Measurements from ENCODE around the gene SHLD1.

SHLD1 gene

GRCh38 chr20:5784735-5785134, 34.5 kb downstream of the SHLD1 start:
- TF ChIP-seq, protein P1, sequence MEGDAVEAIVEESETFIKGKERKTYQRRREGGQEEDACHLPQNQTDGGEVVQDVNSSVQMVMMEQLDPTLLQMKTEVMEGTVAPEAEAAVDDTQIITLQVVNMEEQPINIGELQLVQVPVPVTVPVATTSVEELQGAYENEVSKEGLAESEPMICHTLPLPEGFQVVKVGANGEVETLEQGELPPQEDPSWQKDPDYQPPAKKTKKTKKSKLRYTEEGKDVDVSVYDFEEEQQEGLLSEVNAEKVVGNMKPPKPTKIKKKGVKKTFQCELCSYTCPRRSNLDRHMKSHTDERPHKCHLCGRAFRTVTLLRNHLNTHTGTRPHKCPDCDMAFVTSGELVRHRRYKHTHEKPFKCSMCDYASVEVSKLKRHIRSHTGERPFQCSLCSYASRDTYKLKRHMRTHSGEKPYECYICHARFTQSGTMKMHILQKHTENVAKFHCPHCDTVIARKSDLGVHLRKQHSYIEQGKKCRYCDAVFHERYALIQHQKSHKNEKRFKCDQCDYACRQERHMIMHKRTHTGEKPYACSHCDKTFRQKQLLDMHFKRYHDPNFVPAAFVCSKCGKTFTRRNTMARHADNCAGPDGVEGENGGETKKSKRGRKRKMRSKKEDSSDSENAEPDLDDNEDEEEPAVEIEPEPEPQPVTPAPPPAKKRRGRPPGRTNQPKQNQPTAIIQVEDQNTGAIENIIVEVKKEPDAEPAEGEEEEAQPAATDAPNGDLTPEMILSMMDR (IDR thresholded peaks at IDR 0.05; ENCODE audit: low read depth, low read length) = no peak
- H3K4me3 ChIP-seq (ENCODE audit: low read depth, low read length) = no peak overlapping the region

DNA sequence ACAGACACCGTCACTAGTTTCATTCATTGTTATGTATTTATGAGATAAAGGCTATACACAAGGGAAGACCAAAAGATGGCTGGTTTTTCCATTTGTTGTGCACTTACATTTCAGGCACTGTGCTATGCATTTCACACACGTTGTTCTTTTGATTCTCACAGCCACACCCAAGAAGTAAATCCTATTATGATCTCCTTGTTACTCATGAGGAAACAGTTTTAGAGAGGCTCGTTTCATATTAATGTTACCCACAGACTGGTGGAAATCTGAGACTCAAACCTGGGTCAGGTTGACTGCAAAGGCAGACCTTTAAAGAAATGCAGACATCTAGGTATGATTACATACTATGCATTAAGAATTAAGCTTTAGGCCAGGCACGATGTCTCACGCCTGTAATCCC, 34.9 kb downstream of the SHLD1 start:
- H3K4me3 ChIP-seq (ENCODE audit: low read depth, low read length) = no peak overlapping the region
- TF ChIP-seq, protein P1 (IDR thresholded peaks at IDR 0.05; ENCODE audit: low read depth, low read length) = no peak

GRCh38 chr20:5786930-5787795, 37.0 kb downstream of the SHLD1 start:
- H3K4me3 ChIP-seq (ENCODE audit: low read depth, low read length) = no peak overlapping the region
- TF ChIP-seq, protein P1 (IDR thresholded peaks at IDR 0.05; ENCODE audit: low read depth, low read length) = no peak

GRCh38 chr20:5787796-5788165, 37.6 kb downstream of the SHLD1 start:
- H3K4me3 ChIP-seq (ENCODE audit: low read depth, low read length) = no peak overlapping the region
- TF ChIP-seq, protein P1 (IDR thresholded peaks at IDR 0.05; ENCODE audit: low read depth, low read length) = no peak

DNA sequence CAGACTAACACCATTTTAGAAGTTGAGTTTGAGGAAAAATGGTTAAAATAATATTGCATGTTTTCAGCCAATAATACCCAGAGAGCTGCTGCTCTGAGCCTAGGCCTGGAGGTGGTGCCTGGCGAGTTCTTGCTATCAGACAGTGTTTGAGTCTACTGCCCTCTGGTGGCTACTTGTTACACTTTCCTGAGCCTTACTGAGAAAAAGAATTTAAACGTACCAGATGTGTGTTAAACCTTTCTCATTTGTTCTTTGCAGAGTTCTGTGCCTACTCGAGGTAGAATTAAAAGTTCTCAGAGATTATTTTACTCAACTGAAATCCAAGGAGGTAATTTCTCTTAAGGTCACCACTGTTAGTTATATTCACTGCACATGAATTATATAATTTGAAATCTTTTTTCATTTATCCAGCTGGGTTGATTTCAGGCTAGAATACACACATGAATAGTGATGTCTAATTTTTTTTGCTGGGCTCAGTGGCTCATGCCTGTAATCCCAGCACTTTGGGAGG, 38.2 kb downstream of the SHLD1 start:
- H3K4me3 ChIP-seq (ENCODE audit: low read depth, low read length) = no peak overlapping the region
- TF ChIP-seq, protein P1 (IDR thresholded peaks at IDR 0.05; ENCODE audit: low read depth, low read length) = peak; percentile 74

- TF ChIP-seq, protein P1 (IDR thresholded peaks at IDR 0.05; ENCODE audit: low read depth, low read length) = no peak
- H3K4me3 ChIP-seq (ENCODE audit: low read depth, low read length) = no peak overlapping the region
Observed at GRCh38 chr20:5789827-5790226, 39.6 kb downstream of the SHLD1 start.

DNA sequence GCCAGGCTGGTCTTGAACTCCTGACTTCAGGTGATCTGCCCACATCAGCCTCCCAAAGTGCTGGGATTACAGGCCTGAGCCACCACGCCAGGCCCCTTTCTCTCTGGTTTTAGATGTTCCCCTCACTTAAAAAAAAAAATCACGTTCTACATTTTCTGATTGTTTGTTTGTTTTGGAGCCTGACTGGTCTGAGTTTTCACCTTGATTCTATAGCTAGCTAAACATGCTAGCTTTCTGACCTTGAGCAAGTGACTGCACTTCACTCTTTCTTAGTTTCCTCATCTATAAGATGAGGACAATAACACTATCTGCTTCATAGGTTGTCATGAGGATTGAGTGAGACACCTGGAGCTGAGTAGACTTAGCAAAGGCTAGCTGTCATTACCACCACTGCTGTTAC, 43.7 kb downstream of the SHLD1 start:
- TF ChIP-seq, protein P1 (IDR thresholded peaks at IDR 0.05; ENCODE audit: low read depth, low read length) = no peak

More for the DNA sequence above, 43.7 kb downstream of the SHLD1 start:
- H3K4me3 ChIP-seq (ENCODE audit: low read depth, low read length) = no peak overlapping the region
